HUES6 (cell line): ENCODE data around the gene SRC.

ENCODE experiments used
- H3K27ac ChIP-seq: 2 replicates; pipeline ENCODE4 v1.7.0; 2013; ENCODE audit warnings: low read depth, mild to moderate bottlenecking, low read length, inconsistent platforms
- H3K27me3 ChIP-seq: 2 replicates; pipeline ENCODE4 v1.6.1; 2013; ENCODE audit warnings: low read length; ENCODE audit not compliant: control insufficient read depth, insufficient read depth
- H3K36me3 ChIP-seq: 2 replicates; pipeline ENCODE4 v1.6.1; 2013; ENCODE audit warnings: low read length; ENCODE audit not compliant: control insufficient read depth, insufficient read depth
- H3K4me1 ChIP-seq: 2 replicates; pipeline ENCODE4 v1.6.1; 2013; ENCODE audit warnings: low read length; ENCODE audit not compliant: control insufficient read depth, insufficient read depth
- H3K4me3 ChIP-seq: 2 replicates; pipeline ENCODE4 v1.5.1; 2013; ENCODE audit warnings: low read depth, low read length
- H3K9ac ChIP-seq: one replicate; pipeline ENCODE4 v1.6.1; 2013; ENCODE audit warnings: mild to moderate bottlenecking, low read length
- H3K9me3 ChIP-seq: 2 replicates; pipeline ENCODE4 v1.6.1; 2013; ENCODE audit warnings: low read depth, low read length; ENCODE audit not compliant: control insufficient read depth, insufficient read depth

Gene SRC

DNA sequence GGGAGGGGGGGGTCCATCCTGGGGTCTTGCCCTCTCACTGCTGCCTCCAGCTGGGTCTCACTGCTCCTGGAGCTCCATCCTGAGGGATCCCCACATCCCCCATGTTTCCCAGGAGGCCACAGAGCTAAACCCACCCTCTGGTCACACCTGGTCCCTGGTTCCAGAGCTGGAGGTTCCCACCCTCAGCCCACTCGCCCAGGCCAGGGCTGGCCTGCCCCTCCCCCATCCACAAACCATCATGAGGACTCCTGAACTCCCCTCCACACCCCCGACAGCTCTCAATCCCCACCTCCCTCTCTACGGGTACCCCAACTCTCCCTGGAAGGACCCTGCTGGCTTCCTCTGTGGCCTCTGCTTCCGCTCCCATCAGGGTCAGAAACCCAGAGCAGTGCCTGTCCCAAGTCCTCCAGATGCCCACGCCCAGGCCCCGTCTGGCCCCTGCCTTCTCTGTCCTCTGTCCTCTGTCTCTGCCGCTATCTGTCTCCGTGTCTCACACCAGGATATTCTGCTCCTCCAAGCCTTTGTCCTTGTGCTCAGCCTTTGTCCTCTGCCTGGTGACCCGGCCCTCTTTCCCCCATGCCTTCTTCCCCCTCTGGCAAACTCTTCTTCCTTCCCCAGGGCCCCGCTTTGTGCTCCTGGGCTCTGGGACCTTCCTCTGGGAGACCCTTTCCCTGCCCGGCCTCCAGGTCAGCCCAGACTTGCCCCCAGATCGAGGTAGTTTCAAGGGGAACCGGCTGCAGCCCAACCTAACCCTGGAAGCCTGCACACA, 74.0 kb downstream of the SRC start:
- Histone ChIP-seq H3K36me3 (no peaks in the 10 kb centered on the region), H3K9ac (no peak overlapping the region), H3K27ac (no peak overlapping the region), H3K4me3 (no peak overlapping the region), H3K27me3 (peaks cover 36% of the 10 kb centered on the region), H3K4me1 (peaks cover 39% of the 10 kb centered on the region), H3K9me3 (no peaks in the 10 kb centered on the region)

DNA sequence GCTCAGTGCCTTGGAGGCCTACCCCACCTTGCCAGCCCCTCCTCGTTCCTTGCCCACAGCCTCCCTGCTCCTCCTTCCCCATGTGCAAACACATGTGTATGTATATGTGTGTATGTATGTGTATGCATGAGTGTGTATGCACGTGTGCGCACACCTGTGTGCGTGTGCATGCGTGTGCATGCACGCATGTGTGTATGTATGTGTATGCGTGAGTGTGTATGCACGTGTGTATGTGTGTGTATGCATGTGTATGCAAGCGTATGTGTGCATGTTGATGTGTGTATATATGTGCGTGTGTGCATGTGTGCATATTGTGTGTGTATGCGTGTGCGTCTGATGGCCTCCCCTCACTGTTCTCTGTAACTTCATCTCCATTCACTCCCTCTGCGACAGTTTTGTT, 74.7 kb downstream of the SRC start:
- H3K4me3 ChIP-seq: no peak overlapping the region
- H3K27me3 ChIP-seq: peaks cover 32% of the 10 kb centered on the region; the same call in 1 of the 2 replicates
- no peaks in the 10 kb centered on the region for H3K36me3 ChIP-seq
- peaks cover 33% of the 10 kb centered on the region for H3K4me1 ChIP-seq
- H3K9ac ChIP-seq: no peak overlapping the region
- H3K27ac ChIP-seq: no peak overlapping the region
- no peaks in the 10 kb centered on the region for H3K9me3 ChIP-seq

DNA sequence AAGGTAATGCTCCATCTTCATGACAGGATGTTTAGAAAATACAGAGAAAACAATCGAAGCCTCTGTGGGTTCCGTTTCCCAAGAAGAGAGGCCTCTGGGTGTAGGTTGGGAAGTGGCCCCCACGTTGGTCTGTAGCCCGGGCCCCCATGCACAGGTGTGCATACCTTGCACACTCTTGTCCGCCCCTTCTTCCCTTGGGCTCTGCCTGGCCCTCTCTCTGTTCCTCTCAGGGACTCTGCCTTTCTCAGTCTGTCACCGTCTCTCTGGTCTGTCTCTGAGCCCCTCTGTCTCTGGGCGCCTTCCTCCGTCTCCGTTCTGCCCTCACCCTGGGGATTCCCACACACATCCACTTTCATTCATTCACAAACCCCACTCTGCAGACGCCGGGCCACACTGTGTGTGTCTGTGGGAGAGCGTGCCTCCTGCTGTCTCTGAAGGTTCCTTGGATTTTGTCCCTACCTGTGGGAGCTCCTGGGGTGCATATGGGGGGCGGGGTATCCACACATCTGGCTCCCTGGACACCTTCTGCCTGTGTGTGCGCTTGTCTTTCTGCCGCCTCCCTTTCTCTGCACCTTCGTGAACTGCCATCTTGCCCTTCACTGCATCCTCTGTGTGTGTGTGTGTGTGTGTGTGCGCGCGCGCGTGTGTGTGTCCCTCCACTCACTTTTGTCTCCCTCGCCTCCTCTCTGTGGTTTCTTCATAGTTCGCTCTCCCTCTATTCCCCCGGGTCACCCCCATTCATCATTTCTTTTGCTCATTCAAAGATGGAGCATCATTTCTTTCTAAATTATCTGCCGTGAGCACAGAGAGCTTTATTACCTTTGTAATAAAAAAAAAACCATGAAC, 75.3 kb downstream of the SRC start:
- Histone ChIP-seq H3K27me3 (peaks cover 28% of the 10 kb centered on the region; the same call in 1 of the 2 replicates), H3K4me1 (peaks cover 31% of the 10 kb centered on the region), H3K27ac (no peak overlapping the region), H3K9me3 (no peaks in the 10 kb centered on the region), H3K4me3 (no peak overlapping the region), H3K9ac (no peak overlapping the region), H3K36me3 (no peaks in the 10 kb centered on the region)

DNA sequence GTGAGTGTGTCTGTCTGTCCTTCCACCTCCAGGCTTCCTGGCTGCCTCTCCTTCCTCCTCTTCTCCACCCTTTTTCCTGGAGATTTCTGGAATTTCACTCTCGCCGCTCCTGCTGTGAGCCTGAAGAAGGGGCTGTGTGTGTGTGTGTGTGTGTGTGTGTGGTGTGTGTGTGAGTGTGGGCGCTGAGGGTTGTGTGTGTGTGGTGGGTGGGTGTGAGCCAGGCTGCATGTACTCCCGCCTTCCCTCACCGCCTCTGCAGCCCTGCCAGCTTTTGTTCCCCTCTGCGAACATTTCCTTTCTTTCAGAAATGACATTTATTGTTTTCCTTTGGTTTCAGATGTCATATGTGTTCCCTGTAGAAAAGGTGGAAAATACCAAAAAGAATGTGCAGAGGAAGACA, 76.0 kb downstream of the SRC start:
- Histone ChIP-seq H3K4me1 (peaks cover 31% of the 10 kb centered on the region), H3K27me3 (peaks cover 25% of the 10 kb centered on the region; the same call in 1 of the 2 replicates), H3K9ac (no peak overlapping the region), H3K27ac (no peak overlapping the region), H3K9me3 (no peaks in the 10 kb centered on the region), H3K36me3 (no peaks in the 10 kb centered on the region), H3K4me3 (no peak overlapping the region)

DNA sequence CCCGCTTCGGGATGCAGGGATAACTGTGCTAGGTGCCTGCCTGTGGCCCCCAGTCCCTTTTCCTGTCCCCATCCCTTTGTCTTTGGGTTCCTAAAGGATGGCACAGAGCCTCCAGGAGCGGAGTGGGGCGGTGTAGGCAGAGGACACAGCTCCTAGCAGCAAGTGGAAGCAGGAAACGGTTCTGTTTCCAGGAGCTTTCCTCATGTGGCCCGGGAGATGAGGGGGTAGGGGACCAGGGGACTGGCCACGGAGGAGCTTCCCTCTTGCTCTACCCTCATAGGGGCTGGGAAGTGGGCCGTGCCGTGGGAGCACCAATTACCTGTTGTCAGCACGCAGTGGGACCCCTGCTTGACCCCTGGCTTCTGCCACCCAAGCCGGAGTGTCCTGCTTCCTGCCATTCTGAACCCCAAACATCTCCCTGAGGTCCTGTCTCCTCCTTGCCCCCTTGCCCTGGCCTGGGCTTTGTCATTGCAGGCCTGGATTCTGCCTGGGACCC, 76.9 kb downstream of the SRC start:
- no peaks in the 10 kb centered on the region for H3K36me3 ChIP-seq
- H3K9ac ChIP-seq: no peak overlapping the region
- H3K4me1 ChIP-seq: peaks cover 27% of the 10 kb centered on the region
- peaks cover 26% of the 10 kb centered on the region; the same call in 1 of the 2 replicates for H3K27me3 ChIP-seq
- no peak overlapping the region for H3K4me3 ChIP-seq
- H3K27ac ChIP-seq: no peak overlapping the region
- H3K9me3 ChIP-seq: no peaks in the 10 kb centered on the region

DNA sequence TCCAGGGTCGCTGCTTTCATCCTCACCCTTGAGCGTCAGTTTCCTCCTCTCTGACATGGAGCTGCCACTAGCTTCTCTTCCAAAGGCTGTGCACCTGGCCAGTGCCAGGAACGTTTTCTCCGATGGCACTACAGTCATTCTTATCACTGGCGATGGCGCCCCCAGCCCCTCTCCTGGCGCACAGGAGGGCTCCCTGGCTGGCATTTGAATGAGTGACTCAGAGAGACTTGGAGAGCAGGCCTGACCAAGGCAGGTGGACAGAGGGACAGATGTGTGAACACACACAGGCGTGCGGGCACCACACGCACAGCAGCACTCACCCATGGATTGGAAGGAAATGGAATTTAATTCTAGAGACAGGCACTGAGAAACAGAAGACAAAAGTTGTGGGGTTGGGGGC, 77.6 kb downstream of the SRC start:
- Histone ChIP-seq H3K4me1 (peaks cover 23% of the 10 kb centered on the region), H3K27ac (no peak overlapping the region), H3K27me3 (peaks cover 29% of the 10 kb centered on the region; the same call in 1 of the 2 replicates)

DNA sequence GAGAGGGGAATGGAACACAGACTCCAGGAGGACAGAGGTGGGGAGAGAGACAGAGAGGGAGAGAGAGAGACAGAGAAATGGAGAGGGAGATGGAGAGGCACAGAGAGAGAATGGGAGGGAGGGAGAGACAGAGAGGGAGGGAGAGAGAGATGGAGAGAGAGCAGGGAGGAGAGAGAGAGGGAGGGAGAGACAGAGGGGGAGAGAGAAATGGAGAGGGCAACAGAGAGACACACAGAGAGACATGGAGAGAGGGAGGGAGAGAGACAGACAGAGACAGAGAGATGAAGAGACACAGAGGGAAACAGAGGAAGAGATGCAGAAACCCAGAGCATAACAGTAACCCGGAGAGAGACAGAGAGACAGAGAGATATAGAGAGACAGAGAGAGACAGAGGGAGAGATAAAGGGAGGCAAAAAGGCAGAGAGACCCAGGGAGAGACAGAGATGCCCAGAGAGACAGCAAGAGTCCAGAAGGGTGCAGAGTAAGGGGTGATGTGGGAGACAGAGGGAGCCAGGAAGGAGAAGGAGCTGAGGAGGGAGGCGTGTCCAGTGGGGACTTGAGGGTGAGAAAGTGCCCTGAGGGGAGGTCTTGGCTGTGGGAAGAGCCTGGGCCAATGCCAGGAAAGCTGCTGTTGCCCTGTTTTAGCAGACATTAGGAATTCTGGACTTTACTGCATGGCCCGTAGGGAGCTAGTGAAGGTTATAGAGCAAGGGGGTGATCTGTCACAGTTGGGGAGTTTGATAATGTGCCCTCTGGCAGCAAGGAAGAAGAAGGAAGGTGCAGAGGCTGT, 78.3 kb downstream of the SRC start:
- H3K4me3 ChIP-seq: no peak overlapping the region
- no peaks in the 10 kb centered on the region for H3K36me3 ChIP-seq
- H3K27me3 ChIP-seq: peaks cover 30% of the 10 kb centered on the region; the same call in 1 of the 2 replicates
- H3K4me1 ChIP-seq: peaks cover 23% of the 10 kb centered on the region
- no peak overlapping the region for H3K9ac ChIP-seq
- no peak overlapping the region for H3K27ac ChIP-seq
- no peaks in the 10 kb centered on the region for H3K9me3 ChIP-seq

More for the DNA sequence above, 77.6 kb downstream of the SRC start:
- Histone ChIP-seq H3K4me3 (no peak overlapping the region), H3K36me3 (no peaks in the 10 kb centered on the region), H3K9ac (no peak overlapping the region), H3K9me3 (no peaks in the 10 kb centered on the region)

DNA sequence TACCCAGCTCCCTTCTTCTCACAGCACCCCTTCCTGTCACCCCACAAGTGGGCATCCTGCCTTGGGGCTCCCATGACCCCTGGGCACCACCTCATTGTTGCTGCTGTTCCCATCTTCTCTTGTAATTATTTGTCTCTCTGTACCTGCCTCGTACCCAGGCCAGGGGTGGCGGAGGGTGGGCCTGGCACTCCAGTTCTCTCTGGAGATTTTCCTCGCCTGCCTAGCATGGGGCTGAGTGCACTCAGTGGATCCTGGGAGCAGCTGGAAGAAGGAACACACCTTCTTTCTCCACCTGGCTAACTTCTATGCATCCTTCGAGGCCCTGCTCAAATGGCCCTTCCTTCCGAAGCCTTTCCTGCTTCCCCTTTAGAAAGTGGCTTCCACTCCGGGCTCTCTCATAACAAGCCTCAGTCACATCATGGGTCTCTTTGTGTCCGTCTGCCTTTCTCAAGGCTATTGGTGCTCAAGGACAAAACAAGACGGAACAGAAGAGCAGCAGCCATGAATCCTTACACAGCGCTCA, 79.2 kb downstream of the SRC start:
- peaks cover 17% of the 10 kb centered on the region for H3K4me1 ChIP-seq
- no peak overlapping the region for H3K9ac ChIP-seq
- no peaks in the 10 kb centered on the region for H3K9me3 ChIP-seq
- H3K27ac ChIP-seq: no peak overlapping the region
- no peak overlapping the region for H3K4me3 ChIP-seq
- H3K27me3 ChIP-seq: peaks cover 32% of the 10 kb centered on the region; the same call in 1 of the 2 replicates
- H3K36me3 ChIP-seq: no peaks in the 10 kb centered on the region

DNA sequence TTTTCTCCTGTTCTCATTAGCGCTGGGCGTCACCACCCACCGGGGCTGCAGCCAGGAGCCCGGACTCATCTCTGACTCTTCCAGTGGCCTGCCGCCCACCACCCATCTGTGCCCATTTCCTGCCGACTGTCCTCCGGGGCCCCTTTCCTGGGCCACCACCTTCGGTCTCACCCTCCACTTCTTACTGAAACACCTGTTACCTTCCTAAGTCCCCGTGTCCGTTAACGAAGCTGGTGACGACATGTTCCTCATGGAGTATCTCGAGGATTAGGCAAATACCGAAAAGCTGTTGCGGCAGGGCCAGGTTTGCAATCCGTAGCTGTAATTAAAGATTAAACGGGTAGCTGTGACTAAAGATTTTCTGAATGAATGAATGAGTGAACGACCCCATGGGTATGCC, 80.2 kb downstream of the SRC start:
- Histone ChIP-seq H3K4me1 (peaks cover 12% of the 10 kb centered on the region), H3K36me3 (no peaks in the 10 kb centered on the region), H3K9me3 (no peaks in the 10 kb centered on the region), H3K27me3 (peaks cover 41% of the 10 kb centered on the region; the same call in 1 of the 2 replicates), H3K27ac (no peak overlapping the region), H3K4me3 (no peak overlapping the region), H3K9ac (no peak overlapping the region)

DNA sequence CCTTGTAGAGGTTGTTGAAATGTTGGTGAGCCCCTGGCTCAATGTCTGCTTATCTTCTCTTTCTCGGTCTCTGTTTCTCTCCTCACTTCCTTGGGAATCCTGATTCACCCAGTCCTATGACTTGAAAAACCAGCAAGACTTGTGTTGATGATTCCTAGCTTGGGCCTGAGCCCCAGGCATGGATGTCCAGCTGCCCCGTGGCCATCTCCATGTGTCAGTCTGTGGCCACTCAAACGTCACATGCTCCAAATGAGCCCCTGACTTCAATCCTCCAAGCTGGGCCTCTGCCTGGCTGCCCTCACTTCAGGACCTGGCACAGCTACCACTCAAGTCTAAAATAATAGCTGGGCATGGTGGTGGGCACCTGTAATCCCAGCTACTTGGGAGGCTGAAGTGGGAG, 81.0 kb downstream of the SRC start:
- no peak overlapping the region for H3K27ac ChIP-seq
- H3K36me3 ChIP-seq: no peaks in the 10 kb centered on the region
- H3K9ac ChIP-seq: no peak overlapping the region
- H3K4me1 ChIP-seq: peaks cover 5% of the 10 kb centered on the region
- H3K9me3 ChIP-seq: no peaks in the 10 kb centered on the region
- no peak overlapping the region for H3K4me3 ChIP-seq
- H3K27me3 ChIP-seq: peaks cover 44% of the 10 kb centered on the region; the same call in 1 of the 2 replicates
